Tibial artery (tissue), 4 donors: ENCODE data around the gene CDS1.

Experiments
- DNase-seq, 2 donors: peaks; one replicate each; pipeline ENCODE4 v3.0.0-alpha.2; 2019
- H3K27ac ChIP-seq, 2 donors: fragments of 200-600 bp; sonication (generic) in 1 of 2; 1 replicate in 1 of 2; 2 replicates in 1 of 2; pipeline ENCODE4 v1.5.1; 2018 to 2019; ENCODE audit warnings: mild to moderate bottlenecking in 1 of 2
- H3K27me3 ChIP-seq, 2 donors: fragments of 200-600 bp; sonication (generic) in 1 of 2; one replicate each; pipeline versions ENCODE4 v1.5.1 to v1.6.0; 2016 to 2019
- H3K36me3 ChIP-seq, 3 donors: fragments of 200-600 bp; sonication (generic) in 2 of 3; one replicate each; pipeline ENCODE4 v1.5.1; 2016 to 2019; ENCODE audit warnings: mild to moderate bottlenecking in 2 of 3
- H3K4me1 ChIP-seq, 4 donors: fragments of 200-600 bp; sonication (generic) in 2 of 4; 1 replicate in 3 of 4; 2 replicates in 1 of 4; pipeline ENCODE4 v1.5.1; 2016 to 2019
- H3K4me3 ChIP-seq, 2 donors: fragments of 200-600 bp; sonication (generic) in 1 of 2; 1 replicate in 1 of 2; 2 replicates in 1 of 2; pipeline ENCODE4 v1.5.1; 2018 to 2019; ENCODE audit warnings: mild to moderate bottlenecking in 2 of 2
- H3K9me3 ChIP-seq, 3 donors: fragments of 200-600 bp; sonication (generic) in 1 of 3; one replicate each; pipeline ENCODE4 v1.5.1; 2016 to 2019
- CTCF ChIP-seq, 2 experiments: fragments of 200-600 bp in 1 of 2; fragments of 450-650 bp in 1 of 2; IDR thresholded peaks; one replicate each; pipeline ENCODE4 v1.5.1; 2017 to 2019; ENCODE audit warnings: antibody characterized with exemption in 2 of 2, mild to moderate bottlenecking in 1 of 2, moderate library complexity in 1 of 2
- intact Hi-C: fragments of 100-400 bp; cut with DNase I; formaldehyde crosslinking; loops from one replicate; pipeline ENCODE4 v1.15.0; 2023; ENCODE audit warnings: low total_unique reads

CDS1 gene

GRCh38 chr4:84689197-84689596, 106.3 kb downstream of the CDS1 start:
- Histone ChIP-seq H3K4me1 (peaks cover 0 to 10% (median 0%) of the 10 kb centered on the region in 4 donors), H3K36me3 (peaks cover 69 to 91% (median 86%) of the 10 kb centered on the region in 3 donors), H3K27me3 (no peaks in the 10 kb centered on the region), H3K9me3 (no peaks in the 10 kb centered on the region), H3K27ac (no peak overlapping the region), H3K4me3 (no peak overlapping the region)
- intact Hi-C loops, result no loop called here
- no peak for TF ChIP-seq CTCF (IDR thresholded peaks at IDR 0.05)
- no peak for DNase-seq

- peaks cover 75 to 91% (median 85%) of the 10 kb centered on the region in 3 donors for H3K36me3 ChIP-seq
- H3K9me3 ChIP-seq, result no peaks in the 10 kb centered on the region
Measured at GRCh38 chr4:84690481-84690880, 107.6 kb downstream of the CDS1 start.

GRCh38 chr4:84691170-84691691, 108.3 kb downstream of the CDS1 start:
- peaks cover 75 to 91% (median 86%) of the 10 kb centered on the region in 3 donors for H3K36me3 ChIP-seq
- no peak overlapping the region for H3K4me3 ChIP-seq
- DNase-seq, result no peak
- H3K27ac ChIP-seq, result no peak overlapping the region
- no peaks in the 10 kb centered on the region for H3K9me3 ChIP-seq
- peaks cover 0 to 10% (median 0%) of the 10 kb centered on the region in 4 donors for H3K4me1 ChIP-seq
- no peaks in the 10 kb centered on the region for H3K27me3 ChIP-seq
- TF ChIP-seq CTCF (IDR thresholded peaks at IDR 0.05), result no peak
- intact Hi-C loops, result no loop called here

More at GRCh38 chr4:84690481-84690880, 107.6 kb downstream of the CDS1 start:
- TF ChIP-seq CTCF (IDR thresholded peaks at IDR 0.05), result no peak
- H3K4me3 ChIP-seq, result no peak overlapping the region
- no peak overlapping the region for H3K27ac ChIP-seq
- peaks cover 0 to 10% (median 0%) of the 10 kb centered on the region in 4 donors for H3K4me1 ChIP-seq
- no peak for DNase-seq
- intact Hi-C loops, result no loop called here
- no peaks in the 10 kb centered on the region for H3K27me3 ChIP-seq

- no peaks in the 10 kb centered on the region for H3K27me3 ChIP-seq
- intact Hi-C loops, result no loop called here
- H3K4me1 ChIP-seq, result peaks cover 0 to 10% (median 0%) of the 10 kb centered on the region in 4 donors
- no peak overlapping the region for H3K27ac ChIP-seq
- no peak overlapping the region for H3K4me3 ChIP-seq
- DNase-seq, result no peak
- no peaks in the 10 kb centered on the region for H3K9me3 ChIP-seq
- no peak for TF ChIP-seq CTCF (IDR thresholded peaks at IDR 0.05)
- peaks cover 73 to 91% (median 86%) of the 10 kb centered on the region in 3 donors for H3K36me3 ChIP-seq
Measured at GRCh38 chr4:84691800-84692199, 108.9 kb downstream of the CDS1 start.

- DNase-seq, result no peak
- peaks cover 86 to 88% (median 87%) of the 10 kb centered on the region in 3 donors for H3K36me3 ChIP-seq
Measured at GRCh38 chr4:84697159-84697558, 114.2 kb downstream of the CDS1 start.

More at GRCh38 chr4:84697159-84697558, 114.2 kb downstream of the CDS1 start:
- Histone ChIP-seq H3K27me3 (no peaks in the 10 kb centered on the region), H3K4me1 (no peaks in the 10 kb centered on the region), H3K27ac (no peak overlapping the region), H3K9me3 (no peaks in the 10 kb centered on the region), H3K4me3 (no peak overlapping the region)
- TF ChIP-seq CTCF (IDR thresholded peaks at IDR 0.05), result no peak
- intact Hi-C loops, result no loop called here
